ENCODE data around the gene ACOT6.
"Not testable (repeated sequence)": the region's sequence is repeated elsewhere in the genome, so short reads cannot be mapped to it uniquely, and the experiment has no call there.

The ACOT6 gene

GRCh38 chr14:73612339-73613045 is at the start of gene ACOT6:
ACOT6 (plus strand) TSS chr14:73612517; CDS start chr14:73612572, 55 bp downstream.
- TF ChIP-seq CTCF (conservative IDR thresholded peaks at IDR 0.05; ENCODE audit: low read depth, low read length) = no peak
- H3K4me3 ChIP-seq (ENCODE audit: low read length) = peak within 1 kb of the TSS; percentile 54
- no peak for DNase-seq (ENCODE audit: low read depth)

GRCh38 chr14:73562696-73563095 is 49.6 kb upstream of the ACOT6 start:
- not testable (repeated sequence) for DNase-seq (ENCODE audit: low read depth); H3K4me3 ChIP-seq (ENCODE audit: low read length)

- DNase-seq (ENCODE audit: low read depth); H3K4me3 ChIP-seq (ENCODE audit: low read length): not testable (repeated sequence)
Observed at GRCh38 chr14:73566431-73566830, 45.9 kb upstream of the ACOT6 start.

GRCh38 chr14:73566935-73567334 is 45.4 kb upstream of the ACOT6 start:
- not testable (repeated sequence) for DNase-seq (ENCODE audit: low read depth); H3K4me3 ChIP-seq (ENCODE audit: low read length)

- no peak overlapping the region for H3K4me3 ChIP-seq (ENCODE audit: low read length)
- DNase-seq (ENCODE audit: low read depth) = no peak
- TF ChIP-seq CTCF (conservative IDR thresholded peaks at IDR 0.05; ENCODE audit: low read depth, low read length) = no peak
Observed at GRCh38 chr14:73567358-73567757, 45.0 kb upstream of the ACOT6 start.

GRCh38 chr14:73567951-73568885 is 44.1 kb upstream of the ACOT6 start:
- no peak for TF ChIP-seq CTCF (conservative IDR thresholded peaks at IDR 0.05; ENCODE audit: low read depth, low read length)
- no peak for DNase-seq (ENCODE audit: low read depth)
- H3K4me3 ChIP-seq (ENCODE audit: low read length) = peak overlapping the region; percentile 37

GRCh38 chr14:73568886-73569184 is 43.5 kb upstream of the ACOT6 start:
- H3K4me3 ChIP-seq (ENCODE audit: low read length) = peak overlapping the region; percentile 37
- DNase-seq (ENCODE audit: low read depth) = not testable (repeated sequence)

- peak; percentile 58 for DNase-seq (ENCODE audit: low read depth)
- peak within 1 kb of the TSS; percentile 37 for H3K4me3 ChIP-seq (ENCODE audit: low read length)
Observed at GRCh38 chr14:73569185-73569958, 42.9 kb upstream of the ACOT6 start, which contains the start of gene ACOT2. ACOT2 (plus strand) TSS chr14:73569213; CDS start chr14:73569241, 28 bp downstream.

GRCh38 chr14:73570913-73571312 is 41.4 kb upstream of the ACOT6 start:
- H3K4me3 ChIP-seq (ENCODE audit: low read length); DNase-seq (ENCODE audit: low read depth): not testable (repeated sequence)
- TF ChIP-seq CTCF (conservative IDR thresholded peaks at IDR 0.05; ENCODE audit: low read depth, low read length) = peak; percentile 65

- DNase-seq (ENCODE audit: low read depth); H3K4me3 ChIP-seq (ENCODE audit: low read length): not testable (repeated sequence)
Observed at GRCh38 chr14:73573034-73573433, 39.3 kb upstream of the ACOT6 start.

- not testable (repeated sequence) for H3K4me3 ChIP-seq (ENCODE audit: low read length); DNase-seq (ENCODE audit: low read depth)
Observed at GRCh38 chr14:73573740-73574139, 38.6 kb upstream of the ACOT6 start.

- H3K4me3 ChIP-seq (ENCODE audit: low read length); DNase-seq (ENCODE audit: low read depth): not testable (repeated sequence)
Observed at GRCh38 chr14:73574251-73574650, 38.1 kb upstream of the ACOT6 start.
